Astrocyte (in vitro differentiated cells and primary cell): Measurements from ENCODE around the gene CLDN3.

Experiments used
- CTCF ChIP-seq: IDR thresholded peaks from 2 replicates; pipeline ENCODE4 v1.5.1; 2011; ENCODE audit warnings: low read depth, mild to moderate bottlenecking, inconsistent platforms, low read length, moderate library complexity; ENCODE audit not compliant: insufficient read depth
- EZH2 ChIP-seq: IDR thresholded peaks from 2 replicates; pipeline ENCODE4 v1.6.1; 2012; ENCODE audit warnings: mild to moderate bottlenecking, low read length, inconsistent platforms; ENCODE audit not compliant: insufficient read depth

GRCh38 chr7:73723813-73724212 is 46.3 kb downstream of the CLDN3 start:
- TF ChIP-seq CTCF (no peak), EZH2 (no peak)
